ENCODE results near the gene C2CD4A.

DNA sequence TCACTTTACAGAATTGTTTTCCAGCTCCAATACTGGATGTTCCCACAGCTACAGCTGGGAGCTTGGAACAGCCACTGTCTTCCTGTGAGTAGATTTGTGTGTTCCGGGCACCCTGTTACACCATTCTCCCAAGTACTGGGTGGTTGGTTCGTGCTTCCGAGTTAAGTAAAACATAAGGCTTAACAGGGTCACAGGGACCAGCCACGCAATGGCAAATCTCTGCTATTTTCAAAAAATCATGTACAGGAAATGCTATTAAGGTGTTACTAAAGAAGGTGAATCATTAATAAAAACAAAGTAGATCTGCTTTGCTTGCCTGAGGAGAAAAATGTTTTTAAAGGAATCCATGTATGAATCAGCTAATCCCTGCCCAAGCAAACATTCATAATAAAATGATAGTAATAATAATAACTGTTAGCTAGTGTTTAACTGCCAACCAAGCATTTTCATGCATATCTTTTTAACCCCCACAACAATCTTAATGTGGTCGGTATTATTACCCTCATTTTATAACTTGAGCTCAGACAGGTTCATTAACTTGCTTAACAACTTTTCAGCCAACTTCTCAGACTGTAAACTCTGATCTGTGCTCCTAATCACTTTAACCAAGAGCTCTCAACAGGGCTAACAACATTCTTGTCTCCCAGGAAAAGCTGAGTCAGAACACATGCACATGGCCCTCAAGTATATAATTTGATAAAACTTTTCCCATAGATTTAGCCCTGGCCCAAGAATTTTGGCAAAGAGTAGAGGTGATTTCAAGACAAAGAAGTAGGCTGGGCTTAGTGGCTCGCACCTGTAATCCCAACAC, 2.7 kb upstream of the C2CD4A start:
- TF ChIP-seq POLR2A (IDR thresholded peaks at IDR 0.05; ENCODE audit: low read depth, low read length): no peak
- no peak for TF ChIP-seq POLR2AphosphoS5 (IDR thresholded peaks at IDR 0.05; ENCODE audit: low read depth, low read length)
- TF ChIP-seq TAF1 (IDR thresholded peaks at IDR 0.05; ENCODE audit: borderline replicate concordance, low read depth, low read length): no peak

All from GM12892 (cell line).